HG03469 (cell line): ENCODE data around the gene RAB11FIP5.
A peak's percentile ranks its signal among the peaks of the same experiment; 100 is the strongest.
"Not testable (repeated sequence)": the region's sequence is repeated elsewhere in the genome, so short reads cannot be mapped to it uniquely, and the experiment has no call there.

Experiments used
- ATAC-seq: cut with Tn5 transposase; IDR thresholded peaks from one replicate; pipeline ENCODE4 v1.9.1; 2021; ENCODE audit warnings: mild to moderate bottlenecking, moderate library complexity, moderate number of reproducible peaks; ENCODE audit not compliant: unreplicated experiment

RAB11FIP5 gene

GRCh38 chr2:73071360-73072128 lies 41.2 kb downstream of the RAB11FIP5 start, which contains the start of gene SFXN5:
TSS of gene SFXN5 (minus strand) at chr2:73071712. CDS start at chr2:73071705, 7 bp downstream.
- peak; percentile 91 for ATAC-seq

- ATAC-seq = peak; percentile 10
Measured at GRCh38 chr2:73070643-73071359, 41.9 kb downstream of the RAB11FIP5 start.

- ATAC-seq = no peak
Measured at GRCh38 chr2:73069855-73070642, 42.7 kb downstream of the RAB11FIP5 start.

- no peak for ATAC-seq
Measured at GRCh38 chr2:73069041-73069854, 43.5 kb downstream of the RAB11FIP5 start.

- ATAC-seq = no peak
Measured at GRCh38 chr2:73068147-73068546, 44.6 kb downstream of the RAB11FIP5 start.

GRCh38 chr2:73067043-73067442 lies 45.7 kb downstream of the RAB11FIP5 start:
- no peak for ATAC-seq

- ATAC-seq = not testable (repeated sequence)
Measured at GRCh38 chr2:73065070-73065469, 47.7 kb downstream of the RAB11FIP5 start.

GRCh38 chr2:73063909-73064875 lies 48.6 kb downstream of the RAB11FIP5 start:
- ATAC-seq = no peak

- no peak for ATAC-seq
Measured at GRCh38 chr2:73063472-73063871, 49.3 kb downstream of the RAB11FIP5 start.

GRCh38 chr2:73059106-73059505 lies 53.6 kb downstream of the RAB11FIP5 start:
- ATAC-seq = no peak

- no peak for ATAC-seq
Measured at GRCh38 chr2:73054980-73055379, 57.8 kb downstream of the RAB11FIP5 start.

- no peak for ATAC-seq
Measured at GRCh38 chr2:73053316-73054114, 59.2 kb downstream of the RAB11FIP5 start.

GRCh38 chr2:73050121-73050545 lies 62.6 kb downstream of the RAB11FIP5 start:
- no peak for ATAC-seq

- no peak for ATAC-seq
Measured at GRCh38 chr2:73043929-73044832, 68.6 kb downstream of the RAB11FIP5 start.

GRCh38 chr2:73043276-73043675 lies 69.5 kb downstream of the RAB11FIP5 start:
- no peak for ATAC-seq

GRCh38 chr2:73037947-73038585 lies 74.7 kb downstream of the RAB11FIP5 start:
- no peak for ATAC-seq

- no peak for ATAC-seq
Measured at GRCh38 chr2:73036766-73037165, 76.0 kb downstream of the RAB11FIP5 start.
